ENCODE measurements around the gene LBP.
"Not testable (repeated sequence)": the region's sequence is repeated elsewhere in the genome, so short reads cannot be mapped to it uniquely, and the experiment has no call there.

LBP gene

DNA sequence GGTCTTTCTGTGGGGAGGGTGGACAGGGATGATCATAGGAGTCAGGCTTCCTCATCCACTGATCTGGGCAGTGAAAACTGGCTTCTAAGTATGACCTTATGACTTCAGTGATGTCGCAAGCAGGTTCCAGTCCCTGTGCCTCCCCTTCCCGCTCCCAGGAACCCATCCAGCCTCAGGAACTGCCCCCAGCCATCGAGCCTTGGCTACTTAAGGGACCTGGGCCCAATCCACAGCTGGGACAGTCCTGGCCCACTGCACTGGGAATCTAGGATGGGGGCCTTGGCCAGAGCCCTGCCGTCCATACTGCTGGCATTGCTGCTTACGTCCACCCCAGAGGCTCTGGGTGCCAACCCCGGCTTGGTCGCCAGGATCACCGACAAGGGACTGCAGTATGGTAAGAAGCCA is at the start of gene LBP:
Gene LBP (plus strand): TSS at position 236 of the 405 bp plus-strand sequence. CDS start 35 bp downstream, at position 271.
- no peak for DNase-seq
- intact Hi-C loops (cut with DNase I), result no loop called here

DNA sequence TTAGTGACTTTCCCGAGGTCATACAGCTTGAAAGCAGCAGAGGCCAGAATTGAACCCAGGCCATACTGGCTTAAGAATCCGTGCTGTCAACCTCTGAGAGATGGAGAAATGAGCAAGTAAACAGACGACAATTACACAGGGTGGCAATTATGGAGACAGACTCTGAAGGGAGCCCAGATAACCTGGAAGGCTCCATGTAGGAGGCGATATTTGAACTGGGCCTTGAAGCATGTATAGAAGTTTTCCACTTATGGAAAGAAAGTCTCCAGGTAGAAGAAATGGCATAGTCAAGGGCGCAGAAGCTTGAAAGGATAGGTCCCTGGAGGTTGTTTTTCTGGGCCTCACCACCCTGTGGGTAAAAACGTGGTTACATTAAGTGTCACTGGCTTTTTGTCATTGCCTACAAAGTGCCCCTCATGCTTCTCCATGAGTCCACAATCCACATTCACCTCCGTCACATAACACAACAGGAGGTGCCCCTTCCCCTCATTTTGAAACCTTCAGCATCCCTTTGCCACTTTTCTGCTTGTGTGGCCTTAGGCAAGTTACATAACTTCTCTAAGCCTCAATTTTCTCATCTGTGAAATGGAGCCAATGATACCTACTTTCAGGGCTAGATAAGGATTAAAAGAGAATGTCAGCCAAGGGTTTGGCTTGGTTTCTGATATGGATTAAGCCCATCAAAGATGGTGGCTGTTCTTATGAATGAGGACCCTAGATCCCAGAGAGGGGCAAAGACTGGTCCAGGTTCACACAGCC is 48.2 kb upstream of the LBP start:
- intact Hi-C loops (cut with DNase I), result no loop called here
- DNase-seq, result no peak

DNA sequence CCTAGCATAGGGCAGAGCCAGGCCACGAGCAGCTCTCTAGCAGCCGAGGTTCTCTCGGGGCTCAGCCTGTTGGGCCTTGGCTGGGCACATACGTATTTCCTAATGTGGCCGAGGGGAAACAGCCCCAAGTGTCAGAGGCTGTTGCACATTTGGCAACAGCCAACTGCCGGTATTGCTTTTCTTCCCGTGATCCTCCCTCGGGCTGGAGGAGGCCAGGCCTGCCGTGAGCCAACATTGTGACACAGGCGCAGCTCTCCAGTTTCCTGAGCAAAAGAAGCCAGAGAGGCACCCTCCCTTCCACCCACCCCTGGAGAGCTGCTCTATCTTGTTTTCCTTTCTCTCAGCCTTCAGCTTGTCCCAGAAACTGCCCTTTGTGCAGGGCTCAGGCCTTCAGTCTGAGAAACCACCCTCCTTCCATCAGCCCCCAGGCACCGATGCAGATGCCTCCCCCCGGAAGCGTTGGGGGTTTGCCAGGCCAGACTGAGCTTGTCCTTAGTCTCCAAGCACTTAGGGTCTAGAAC is 47.5 kb upstream of the LBP start:
- intact Hi-C loops (cut with DNase I), result no loop called here
- peak in 37 of 42 donors; percentile 12 to 76 (median 47) for DNase-seq

- intact Hi-C loops (cut with DNase I), result no loop called here
- DNase-seq, result no peak
Measured at GRCh38 chr20:38299963-38300362, 46.3 kb upstream of the LBP start.

DNA sequence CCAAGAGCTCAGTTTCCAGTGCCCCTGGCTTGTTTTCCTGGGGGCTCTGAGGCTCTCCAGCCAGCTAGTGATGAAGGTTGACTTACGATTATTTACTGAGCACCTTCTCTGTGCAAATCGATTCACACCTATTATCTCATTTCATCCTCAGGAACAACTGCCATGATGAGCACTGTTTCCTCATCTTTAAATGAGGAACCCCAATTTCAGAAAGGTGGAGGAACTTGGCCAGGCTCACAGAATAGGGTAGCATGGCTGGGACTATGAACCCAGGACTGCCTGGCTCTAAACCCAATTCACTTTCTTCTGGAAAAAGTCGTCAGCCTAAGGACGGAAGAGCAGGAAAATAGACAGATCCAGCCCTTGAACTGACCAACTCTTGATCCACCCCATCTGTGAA is 45.8 kb upstream of the LBP start:
- intact Hi-C loops (cut with DNase I), result no loop called here
- no peak for DNase-seq

GRCh38 chr20:38301309-38301708 is 45.0 kb upstream of the LBP start:
- DNase-seq, result no peak
- intact Hi-C loops (cut with DNase I), result no loop called here

- intact Hi-C loops (cut with DNase I), result no loop called here
- peak in 14 of 42 donors; percentile 15 to 56 (median 26) for DNase-seq
Measured at GRCh38 chr20:38302786-38303185, 43.5 kb upstream of the LBP start.

DNA sequence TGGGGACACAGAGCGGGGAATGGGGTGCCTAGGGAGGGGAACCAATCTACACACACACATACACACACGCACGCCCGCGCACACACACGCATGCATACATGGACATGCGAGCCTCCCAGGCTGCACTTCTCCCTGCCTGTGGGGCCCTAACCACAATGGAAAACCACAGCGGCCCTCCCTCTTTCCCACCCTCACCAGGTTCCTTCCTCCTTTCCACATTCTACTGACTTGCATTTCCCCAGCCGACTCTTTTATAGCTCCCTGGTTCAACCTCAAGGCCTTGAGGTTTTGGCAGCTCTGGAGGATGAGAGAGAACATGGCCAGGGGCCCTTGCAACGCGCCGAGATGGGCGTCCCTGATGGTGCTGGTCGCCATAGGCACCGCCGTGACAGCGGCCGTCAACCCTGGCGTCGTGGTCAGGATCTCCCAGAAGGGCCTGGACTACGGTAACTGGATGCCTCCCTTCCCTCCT is 42.3 kb upstream of the LBP start, which contains the start of gene BPI:
Gene BPI (plus strand): TSS at position 249 of the 472 bp plus-strand sequence. CDS start 68 bp downstream, at position 317.
- DNase-seq, result peak in 10 of 42 donors; percentile 9 to 52 (median 26)
- intact Hi-C loops (cut with DNase I), result no loop called here

DNA sequence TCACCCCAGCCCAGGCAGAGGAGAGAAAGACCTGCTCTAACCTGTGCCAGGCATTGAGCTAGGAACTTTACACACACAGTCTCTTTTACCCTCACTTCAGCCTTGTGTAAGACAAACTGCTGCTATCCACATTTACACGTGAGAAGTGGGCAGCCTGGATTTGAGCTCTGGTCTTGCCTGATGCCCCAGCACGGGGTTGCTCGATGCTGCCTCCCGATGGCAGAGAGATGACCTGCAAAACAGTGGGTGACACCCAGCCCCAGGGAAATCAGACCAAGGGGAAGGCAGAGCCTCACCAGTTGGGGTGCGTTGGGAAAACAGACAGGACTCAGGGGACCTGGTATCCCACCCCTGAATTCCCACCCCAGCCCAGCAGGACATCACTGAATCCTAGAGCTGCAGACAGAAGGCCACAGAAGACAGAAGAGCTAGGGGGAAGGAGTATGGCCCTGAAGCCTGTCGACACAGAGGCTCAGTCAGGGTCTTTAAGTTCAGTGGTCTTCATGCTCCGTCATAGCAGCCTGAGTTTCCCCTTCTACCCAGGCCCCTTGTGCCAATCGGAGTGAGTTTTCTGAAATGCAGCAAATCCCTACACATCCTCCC is 41.3 kb upstream of the LBP start:
- intact Hi-C loops (cut with DNase I), result no loop called here
- DNase-seq, result peak in 39 of 42 donors; percentile 21 to 80 (median 49)

DNA sequence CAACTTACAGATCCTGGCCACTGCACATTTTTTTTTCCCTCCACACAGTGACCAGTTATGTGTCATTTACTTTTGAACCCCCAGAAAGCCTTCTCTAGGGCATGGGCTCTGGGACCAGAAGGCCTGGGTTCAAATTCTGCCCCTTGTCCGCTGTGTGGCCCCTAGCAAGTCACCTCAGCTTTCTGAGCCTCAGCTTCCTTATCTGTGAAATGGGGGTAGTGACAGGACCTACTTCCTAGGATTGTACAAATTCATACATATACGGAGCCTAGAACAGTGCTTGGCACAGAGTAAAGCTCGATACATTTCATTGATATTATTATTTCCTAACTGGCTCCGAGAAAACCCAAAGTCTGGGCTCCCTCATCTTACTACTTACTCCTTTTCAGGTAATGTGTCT is 40.7 kb upstream of the LBP start:
- intact Hi-C loops (cut with DNase I), result no loop called here
- DNase-seq, result no peak

- no peak for DNase-seq
- intact Hi-C loops (cut with DNase I), result no loop called here
Measured at GRCh38 chr20:38306379-38306778, 39.9 kb upstream of the LBP start.

DNA sequence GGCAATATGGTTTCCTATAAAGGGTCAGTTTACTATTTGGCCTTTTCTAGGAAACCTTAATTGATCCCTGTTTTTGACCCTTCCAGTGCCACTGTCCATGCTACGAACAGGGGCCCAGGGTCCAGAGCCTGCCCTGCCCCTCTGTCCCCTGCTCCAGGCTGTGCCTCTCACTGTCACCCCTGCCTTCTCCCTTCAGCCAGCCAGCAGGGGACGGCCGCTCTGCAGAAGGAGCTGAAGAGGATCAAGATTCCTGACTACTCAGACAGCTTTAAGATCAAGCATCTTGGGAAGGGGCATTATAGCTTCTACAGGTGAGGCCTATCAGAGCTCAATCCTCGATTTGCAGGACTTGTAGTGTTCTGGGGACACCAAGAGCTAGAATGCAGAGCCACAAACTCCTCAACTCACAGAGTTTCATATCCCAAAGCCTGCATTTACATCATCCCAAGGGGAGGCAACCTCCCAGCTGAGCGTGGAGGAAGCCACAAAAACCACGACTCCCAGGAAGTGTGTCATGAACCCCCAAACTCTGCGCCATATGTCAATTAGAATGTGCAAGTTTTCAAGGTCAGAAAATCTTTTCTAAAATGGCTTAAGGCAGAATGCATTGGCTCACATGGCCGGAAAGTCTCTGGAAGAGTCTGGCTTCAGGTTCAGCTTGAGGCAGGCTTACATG is 38.8 kb upstream of the LBP start:
- no peak for DNase-seq
- intact Hi-C loops (cut with DNase I), result no loop called here

GRCh38 chr20:38308047-38308438 is 38.2 kb upstream of the LBP start:
- no peak for DNase-seq
- intact Hi-C loops (cut with DNase I), result no loop called here

- intact Hi-C loops (cut with DNase I), result no loop called here
Measured at GRCh38 chr20:38308447-38308846, 37.8 kb upstream of the LBP start.

DNA sequence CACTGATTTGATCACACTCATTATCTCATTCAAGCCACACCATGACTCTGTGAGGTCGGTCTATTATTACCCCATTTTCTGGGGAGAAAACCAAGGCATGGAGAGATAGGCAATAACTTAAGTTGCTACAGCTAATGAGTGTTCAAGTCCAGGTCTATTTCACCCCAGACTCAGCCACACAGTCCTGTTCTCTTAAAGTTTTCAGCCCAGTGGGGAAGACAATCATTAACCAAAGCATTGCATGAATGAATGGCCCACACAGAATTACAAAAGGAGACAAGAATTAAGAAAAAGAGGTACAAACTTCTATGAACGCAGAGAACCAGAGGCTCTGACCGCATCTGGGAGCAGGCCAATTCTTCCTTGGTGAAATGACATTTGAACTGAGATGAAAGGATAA is 35.2 kb upstream of the LBP start:
- DNase-seq, result no peak
- intact Hi-C loops (cut with DNase I), result no loop called here

More at GRCh38 chr20:38308447-38308846, 37.8 kb upstream of the LBP start:
- no peak for DNase-seq

DNA sequence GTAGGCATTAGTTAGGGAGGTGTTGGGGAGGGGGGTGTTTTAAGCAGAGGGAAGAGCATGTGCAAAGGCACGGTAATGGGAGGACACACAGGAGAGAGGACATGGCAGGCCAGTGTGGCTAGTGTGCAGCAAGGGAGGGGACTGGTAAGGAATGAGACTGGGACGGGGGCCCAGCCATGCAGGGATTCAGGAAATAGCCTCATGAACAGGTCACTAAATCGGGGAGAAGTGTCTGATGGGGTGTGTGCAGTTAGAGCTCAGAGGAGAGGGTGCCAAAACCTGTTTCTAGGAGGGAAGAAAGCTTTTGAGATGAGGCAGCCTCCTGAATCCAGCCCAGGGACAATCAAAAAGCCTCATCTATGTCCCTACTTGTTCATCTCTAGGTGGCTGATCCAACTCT is 34.8 kb upstream of the LBP start:
- intact Hi-C loops (cut with DNase I), result no loop called here

DNA sequence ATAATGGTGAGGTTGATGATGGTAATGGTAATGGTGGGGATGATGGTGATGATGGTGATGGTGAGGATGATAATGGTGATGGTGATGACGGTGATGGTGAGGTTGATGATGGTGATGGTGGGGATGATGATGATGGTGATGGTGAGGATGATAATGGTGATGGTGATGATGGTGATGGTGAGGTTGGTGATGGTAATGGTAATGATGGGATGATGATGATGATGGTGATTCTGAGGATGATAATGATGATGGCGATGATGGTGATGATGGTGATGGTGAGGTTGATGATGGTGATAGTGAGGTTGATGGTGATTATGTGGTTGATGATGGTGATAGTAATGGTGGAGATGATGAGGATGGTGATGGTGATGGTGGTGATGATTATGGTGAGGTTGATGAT is 32.6 kb upstream of the LBP start:
- intact Hi-C loops (cut with DNase I), result no loop called here
- no peak for DNase-seq

More for the DNA sequence above, 34.8 kb upstream of the LBP start:
- no peak for DNase-seq

- intact Hi-C loops (cut with DNase I); DNase-seq: not testable (repeated sequence)
Measured at GRCh38 chr20:38314350-38314749, 31.9 kb upstream of the LBP start.

DNA sequence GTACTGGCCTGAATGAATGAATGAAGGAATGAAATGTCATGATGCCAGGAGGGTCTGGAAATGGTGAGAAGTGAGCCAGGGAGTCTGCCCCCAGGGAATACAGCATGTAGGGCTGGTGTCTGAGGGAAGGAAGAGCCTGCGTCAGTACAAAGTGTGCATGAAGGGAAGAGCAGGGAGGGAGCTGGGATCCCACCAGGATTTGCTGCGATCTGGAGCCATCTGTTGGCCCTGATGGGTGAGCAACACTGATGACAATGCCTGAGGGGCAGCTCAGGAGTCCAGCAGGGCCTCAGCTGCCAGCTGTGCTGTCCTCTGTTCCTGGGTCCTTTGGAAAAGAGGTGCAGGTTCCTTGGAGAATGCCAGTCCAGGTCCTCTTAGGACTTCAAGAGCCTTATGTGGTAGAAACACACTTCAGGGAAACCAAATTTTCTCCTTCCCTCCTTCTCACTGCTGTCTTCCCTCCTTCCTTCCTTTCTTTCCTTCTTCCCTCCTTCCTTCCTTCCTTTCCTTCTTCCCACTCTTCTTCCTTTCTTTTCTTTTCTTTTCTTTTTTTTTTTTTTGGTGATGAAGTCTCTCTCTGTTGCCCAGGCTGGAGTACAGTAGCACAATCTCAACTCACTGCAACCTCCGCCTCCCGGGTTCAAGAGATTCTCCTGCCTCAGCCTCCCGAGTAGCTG is 30.9 kb upstream of the LBP start:
- intact Hi-C loops (cut with DNase I), result no loop called here
- DNase-seq, result peak in 33 of 42 donors; percentile 19 to 80 (median 48)

All from head of caudate nucleus (tissue), 42 donors.